ENCODE measurements around the gene RBM33. TPM values are rescaled to one million over a fixed set of nuclear protein-coding genes. Genes with fewer than 3 reads are reported as not detected.

The RBM33 gene
- total and polyA plus RNA-seq, 2 donors from 2014 or later: 9.8 to 78.7 TPM

DNA sequence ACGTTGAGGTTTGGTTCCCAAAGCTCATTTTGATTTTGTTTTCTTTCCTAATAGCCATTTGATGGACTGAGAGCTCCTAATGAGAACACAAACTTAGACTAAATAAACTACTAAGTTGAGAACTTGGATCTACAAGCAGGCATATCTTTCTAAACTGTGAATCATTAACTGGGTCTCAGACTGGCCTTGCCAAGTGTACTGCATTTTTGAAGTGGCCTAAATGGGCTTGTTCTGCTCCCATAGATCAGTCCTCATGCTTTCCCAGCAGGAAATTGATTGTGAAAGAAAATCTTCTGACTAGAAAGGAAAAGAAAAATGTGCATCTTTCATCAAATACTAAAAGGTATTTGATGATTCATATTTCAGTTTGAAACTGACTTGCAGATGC is 46.7 kb upstream of the RBM33 start:
- peak in 2 of 5 donors; percentile 49 for DNase-seq
- TF ChIP-seq, protein P1, sequence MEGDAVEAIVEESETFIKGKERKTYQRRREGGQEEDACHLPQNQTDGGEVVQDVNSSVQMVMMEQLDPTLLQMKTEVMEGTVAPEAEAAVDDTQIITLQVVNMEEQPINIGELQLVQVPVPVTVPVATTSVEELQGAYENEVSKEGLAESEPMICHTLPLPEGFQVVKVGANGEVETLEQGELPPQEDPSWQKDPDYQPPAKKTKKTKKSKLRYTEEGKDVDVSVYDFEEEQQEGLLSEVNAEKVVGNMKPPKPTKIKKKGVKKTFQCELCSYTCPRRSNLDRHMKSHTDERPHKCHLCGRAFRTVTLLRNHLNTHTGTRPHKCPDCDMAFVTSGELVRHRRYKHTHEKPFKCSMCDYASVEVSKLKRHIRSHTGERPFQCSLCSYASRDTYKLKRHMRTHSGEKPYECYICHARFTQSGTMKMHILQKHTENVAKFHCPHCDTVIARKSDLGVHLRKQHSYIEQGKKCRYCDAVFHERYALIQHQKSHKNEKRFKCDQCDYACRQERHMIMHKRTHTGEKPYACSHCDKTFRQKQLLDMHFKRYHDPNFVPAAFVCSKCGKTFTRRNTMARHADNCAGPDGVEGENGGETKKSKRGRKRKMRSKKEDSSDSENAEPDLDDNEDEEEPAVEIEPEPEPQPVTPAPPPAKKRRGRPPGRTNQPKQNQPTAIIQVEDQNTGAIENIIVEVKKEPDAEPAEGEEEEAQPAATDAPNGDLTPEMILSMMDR (IDR thresholded peaks at IDR 0.05; ENCODE audit: borderline replicate concordance, extremely low read depth, insufficient read depth): no peak
- Histone ChIP-seq H3K4me3 (ENCODE audit: low read length in 3 of 3) (no peak overlapping the region), H3K27me3 (ENCODE audit: control insufficient read depth, insufficient read depth, low read length) (no peaks in the 10 kb centered on the region), H3K27ac (ENCODE audit: low read depth in 2 of 2, low read length in 2 of 2) (no peak overlapping the region), H3K9ac (ENCODE audit: low read length in 3 of 3) (no peak overlapping the region), H3K36me3 (ENCODE audit: control insufficient read depth in 2 of 3, insufficient read depth in 3 of 3, low read length in 3 of 3) (no peaks in the 10 kb centered on the region), H3K9me3 (ENCODE audit: control insufficient read depth in 2 of 3, insufficient read depth in 1 of 3, low read length in 3 of 3) (no peaks in the 10 kb centered on the region), H3K4me1 (ENCODE audit: control insufficient read depth in 2 of 3, insufficient read depth in 2 of 3, low read depth in 1 of 3, low read length in 3 of 3) (peaks cover 0 to 3% (median 0%) of the 10 kb centered on the region in 3 donors)
- FAIRE-seq: peak; percentile 86
- intact Hi-C loops (cut with DNase I): loop anchor here (10.0 kb wide), 1 partner anchor 177 kb away; no protein-coding TSS in a partner anchor

DNA sequence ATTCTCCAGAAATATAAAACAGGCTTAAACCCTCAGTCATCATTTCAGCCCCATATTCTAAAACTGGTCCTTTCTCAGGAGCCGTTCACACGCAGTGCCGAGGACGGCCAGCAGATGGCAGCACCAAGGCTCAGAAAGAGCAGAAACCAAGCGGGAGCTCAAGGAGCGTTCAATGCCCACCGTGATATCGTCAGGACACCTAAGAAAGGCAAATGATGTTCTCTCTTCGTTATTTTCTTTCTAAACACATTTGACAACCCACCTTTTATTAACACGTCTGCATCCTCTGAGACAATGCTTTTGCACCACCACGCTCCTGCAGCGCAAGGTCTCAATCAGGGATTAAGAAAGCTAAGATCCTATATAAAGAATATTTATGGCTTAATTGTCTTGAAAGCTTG is 45.7 kb upstream of the RBM33 start:
- Histone ChIP-seq H3K9ac (ENCODE audit: low read length in 3 of 3) (no peak overlapping the region), H3K9me3 (ENCODE audit: control insufficient read depth in 2 of 3, insufficient read depth in 1 of 3, low read length in 3 of 3) (no peaks in the 10 kb centered on the region), H3K27me3 (ENCODE audit: control insufficient read depth, insufficient read depth, low read length) (no peaks in the 10 kb centered on the region), H3K36me3 (ENCODE audit: control insufficient read depth in 2 of 3, insufficient read depth in 3 of 3, low read length in 3 of 3) (no peaks in the 10 kb centered on the region), H3K27ac (ENCODE audit: low read depth in 2 of 2, low read length in 2 of 2) (no peak overlapping the region), H3K4me3 (ENCODE audit: low read length in 3 of 3) (peak overlapping the region in 2 of 3 donors; percentile 25 to 33), H3K4me1 (ENCODE audit: control insufficient read depth in 2 of 3, insufficient read depth in 2 of 3, low read depth in 1 of 3, low read length in 3 of 3) (peaks cover 0 to 3% (median 0%) of the 10 kb centered on the region in 3 donors)
- DNase-seq (peak; percentile 78 to 88 (median 80)), FAIRE-seq (no peak)
- intact Hi-C loops (cut with DNase I): loop anchor here (10.0 kb wide), 1 partner anchor 176 kb away; no protein-coding TSS in a partner anchor
- TF ChIP-seq, protein P1 (IDR thresholded peaks at IDR 0.05; ENCODE audit: borderline replicate concordance, extremely low read depth, insufficient read depth): peak; percentile 98

DNA sequence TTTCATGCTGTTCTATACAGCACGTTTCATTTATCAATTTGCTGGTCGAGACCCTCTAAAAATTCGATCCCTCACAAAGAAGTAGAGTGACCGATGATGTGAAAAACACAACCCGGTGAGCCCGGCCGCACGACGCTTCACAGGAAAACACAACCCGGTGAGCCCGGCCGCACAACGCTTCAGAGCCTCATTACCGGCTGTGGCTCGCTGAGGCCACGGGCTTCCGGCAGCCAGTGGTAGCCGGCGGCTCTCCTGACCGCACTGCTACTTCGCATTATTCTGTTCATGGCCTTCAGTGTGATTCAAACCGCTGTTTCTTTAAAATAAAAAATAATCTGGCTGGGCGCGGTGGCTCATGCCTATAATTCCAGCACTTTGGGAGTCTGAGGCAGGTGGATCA is 42.3 kb upstream of the RBM33 start:
- DNase-seq (peak in 1 of 5 donors; percentile 27), FAIRE-seq (no peak)
- peaks cover 0 to 3% (median 0%) of the 10 kb centered on the region in 3 donors for H3K4me1 ChIP-seq (ENCODE audit: control insufficient read depth in 2 of 3, insufficient read depth in 2 of 3, low read depth in 1 of 3, low read length in 3 of 3)
- H3K27ac ChIP-seq (ENCODE audit: low read depth in 2 of 2, low read length in 2 of 2): no peak overlapping the region
- H3K36me3 ChIP-seq (ENCODE audit: control insufficient read depth in 2 of 3, insufficient read depth in 3 of 3, low read length in 3 of 3): no peaks in the 10 kb centered on the region
- H3K27me3 ChIP-seq (ENCODE audit: control insufficient read depth, insufficient read depth, low read length): no peaks in the 10 kb centered on the region
- no peaks in the 10 kb centered on the region for H3K9me3 ChIP-seq (ENCODE audit: control insufficient read depth in 2 of 3, insufficient read depth in 1 of 3, low read length in 3 of 3)
- TF ChIP-seq, protein P1 (IDR thresholded peaks at IDR 0.05; ENCODE audit: borderline replicate concordance, extremely low read depth, insufficient read depth): no peak
- H3K4me3 ChIP-seq (ENCODE audit: low read length in 3 of 3): no peak overlapping the region
- no peak overlapping the region for H3K9ac ChIP-seq (ENCODE audit: low read length in 3 of 3)
- intact Hi-C loops (cut with DNase I): no loop called here

DNA sequence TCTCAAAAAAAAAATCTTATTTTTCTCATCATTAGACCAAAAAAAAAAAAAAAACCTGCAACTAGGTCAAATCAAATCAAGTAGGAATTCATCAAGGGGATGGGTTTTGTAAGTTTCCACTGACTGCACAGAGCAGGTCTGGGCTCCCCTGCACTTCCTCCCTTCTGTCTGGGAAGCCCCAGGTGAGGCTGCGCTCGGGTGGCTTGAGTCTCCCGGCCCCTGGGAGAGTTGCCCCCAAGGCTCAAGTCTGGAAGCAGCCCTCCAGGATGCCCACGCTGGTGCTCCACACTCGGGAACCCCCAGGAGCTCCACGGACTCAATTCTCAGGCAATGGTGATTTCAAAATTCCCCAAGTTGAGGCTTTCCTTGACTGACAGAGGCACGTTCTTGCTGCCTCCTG is 41.7 kb upstream of the RBM33 start:
- DNase-seq (peak in 1 of 5 donors; percentile 50), FAIRE-seq (no peak)
- TF ChIP-seq, protein P1 (IDR thresholded peaks at IDR 0.05; ENCODE audit: borderline replicate concordance, extremely low read depth, insufficient read depth): no peak
- H3K4me1 ChIP-seq (ENCODE audit: control insufficient read depth in 2 of 3, insufficient read depth in 2 of 3, low read depth in 1 of 3, low read length in 3 of 3): no peaks in the 10 kb centered on the region
- no peaks in the 10 kb centered on the region for H3K27me3 ChIP-seq (ENCODE audit: control insufficient read depth, insufficient read depth, low read length)
- no peaks in the 10 kb centered on the region for H3K36me3 ChIP-seq (ENCODE audit: control insufficient read depth in 2 of 3, insufficient read depth in 3 of 3, low read length in 3 of 3)
- H3K27ac ChIP-seq (ENCODE audit: low read depth in 2 of 2, low read length in 2 of 2): no peak overlapping the region
- intact Hi-C loops (cut with DNase I): no loop called here
- H3K9ac ChIP-seq (ENCODE audit: low read length in 3 of 3): no peak overlapping the region
- H3K9me3 ChIP-seq (ENCODE audit: control insufficient read depth in 2 of 3, insufficient read depth in 1 of 3, low read length in 3 of 3): no peaks in the 10 kb centered on the region
- no peak overlapping the region for H3K4me3 ChIP-seq (ENCODE audit: low read length in 3 of 3)
